Activated CD8-positive, alpha-beta memory T cell treated with anti-CD3 and anti-CD28 coated beads, Interleukin-2, amount 50 U/mL, for 1 hour (primary cell): ENCODE data around the gene CNTN4.
"Not testable (repeated sequence)": the region's sequence is repeated elsewhere in the genome, so short reads cannot be mapped to it uniquely, and the experiment has no call there.

Source experiments
- DNase-seq: peaks from one replicate; pipeline ENCODE4 v3.0.0-alpha.2; 2020; ENCODE audit errors: extremely low read depth

The CNTN4 gene

DNA sequence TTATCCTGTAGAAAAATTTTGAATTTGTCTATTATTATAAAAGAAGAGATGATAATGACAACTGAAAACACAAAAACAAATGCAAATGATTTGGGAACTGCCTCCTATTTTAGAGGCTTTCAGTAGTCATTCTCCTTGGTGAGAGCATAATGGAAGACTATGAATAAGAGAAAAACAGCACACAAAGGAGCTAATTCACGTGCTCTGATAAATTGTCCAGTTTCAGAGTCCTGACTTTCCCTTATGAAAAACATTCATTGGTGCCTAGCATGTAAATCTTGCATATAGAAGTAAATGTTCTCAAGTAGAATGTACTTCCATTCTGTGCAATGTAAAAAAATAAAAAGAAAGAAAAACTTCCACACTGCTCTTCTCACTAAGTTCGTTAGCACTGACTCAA lies 805.4 kb downstream of the CNTN4 start:
- DNase-seq, result no peak

DNA sequence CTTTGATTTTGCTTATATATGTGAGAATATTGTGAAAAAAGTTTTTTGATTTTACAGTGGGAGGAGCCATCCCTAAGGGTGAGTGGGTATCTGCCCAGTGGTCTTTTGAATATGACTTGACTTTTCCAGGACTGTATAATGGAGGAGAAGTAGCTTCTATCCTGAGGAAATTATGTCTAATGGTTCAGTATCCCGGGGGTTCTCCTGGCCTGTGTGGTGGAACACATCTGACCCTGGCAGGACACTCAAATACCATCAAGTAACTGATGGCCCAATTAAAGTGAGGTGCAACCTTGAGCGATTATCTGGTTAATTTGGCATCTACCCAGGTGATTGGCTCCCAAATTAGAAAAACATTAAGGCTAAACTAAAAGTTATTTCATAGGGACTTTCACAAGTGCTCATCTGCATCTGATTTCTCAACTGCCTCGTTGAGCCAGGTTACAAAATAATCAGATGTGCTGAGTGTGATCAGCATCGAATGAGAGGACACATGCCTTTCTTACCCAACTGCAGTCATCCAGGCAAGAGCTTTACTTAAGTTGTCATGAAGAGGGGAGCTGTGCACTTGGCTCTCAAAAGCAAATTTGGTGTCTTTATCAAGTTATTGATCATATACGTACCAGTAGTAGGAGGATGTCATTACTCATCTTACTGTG lies 810.2 kb downstream of the CNTN4 start:
- DNase-seq, result no peak

DNA sequence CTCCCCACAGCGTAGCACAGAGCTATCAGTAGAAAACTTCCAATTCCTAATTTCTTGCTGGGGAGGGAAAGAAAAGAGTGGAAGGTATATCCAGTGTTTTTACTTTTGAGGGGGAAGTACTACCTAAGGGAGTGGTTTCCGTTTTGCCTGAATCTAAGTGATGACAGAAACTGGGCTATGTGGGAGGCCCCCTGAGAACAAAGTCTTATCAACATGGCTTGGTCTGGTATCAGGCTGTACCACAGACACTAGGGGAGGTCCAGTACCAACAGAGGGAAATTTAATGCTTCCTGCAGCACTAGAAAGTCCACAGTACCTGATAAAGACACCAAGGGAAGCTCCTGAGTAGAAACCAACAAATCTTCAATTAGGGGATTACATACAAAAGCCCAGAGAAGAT lies 812.3 kb downstream of the CNTN4 start:
- no peak for DNase-seq

DNA sequence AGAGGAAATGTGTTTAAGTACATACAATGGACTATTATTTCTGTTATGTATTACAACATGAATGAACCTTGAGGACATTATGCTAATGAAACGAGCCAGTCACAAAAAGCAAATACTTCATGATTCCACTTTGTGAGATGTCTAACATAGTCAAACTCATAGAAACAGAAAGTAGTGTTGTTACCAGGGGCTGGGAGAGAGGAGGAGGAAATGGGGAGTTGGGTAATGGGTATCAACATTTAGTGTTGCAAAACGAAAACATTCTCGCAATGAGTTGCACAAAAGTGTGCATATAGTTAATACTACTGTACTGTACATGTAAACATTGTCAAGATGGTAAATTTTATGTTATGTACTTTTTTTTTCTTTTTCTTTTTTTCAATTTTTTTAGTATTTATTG lies 817.2 kb downstream of the CNTN4 start:
- DNase-seq, result no peak

DNA sequence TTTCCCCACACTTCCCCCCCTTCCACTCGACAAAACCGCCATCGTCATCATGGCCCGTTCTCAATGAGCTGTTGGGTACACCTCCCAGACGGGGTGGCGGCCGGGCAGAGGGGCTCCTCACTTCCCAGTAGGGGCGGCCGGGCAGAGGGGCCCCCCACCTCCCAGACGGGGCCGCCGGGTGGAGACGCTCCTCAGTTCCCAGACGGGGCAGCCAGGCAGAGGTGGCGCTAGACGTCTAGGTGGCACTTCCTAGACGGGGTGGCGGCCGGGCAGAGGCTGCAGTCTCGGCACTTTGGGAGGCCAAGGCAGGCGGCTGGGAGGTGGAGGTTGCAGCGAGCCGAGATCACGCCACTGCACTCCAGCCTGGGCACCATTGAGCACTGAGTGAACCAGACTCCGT lies 818.0 kb downstream of the CNTN4 start:
- not testable (repeated sequence) for DNase-seq

DNA sequence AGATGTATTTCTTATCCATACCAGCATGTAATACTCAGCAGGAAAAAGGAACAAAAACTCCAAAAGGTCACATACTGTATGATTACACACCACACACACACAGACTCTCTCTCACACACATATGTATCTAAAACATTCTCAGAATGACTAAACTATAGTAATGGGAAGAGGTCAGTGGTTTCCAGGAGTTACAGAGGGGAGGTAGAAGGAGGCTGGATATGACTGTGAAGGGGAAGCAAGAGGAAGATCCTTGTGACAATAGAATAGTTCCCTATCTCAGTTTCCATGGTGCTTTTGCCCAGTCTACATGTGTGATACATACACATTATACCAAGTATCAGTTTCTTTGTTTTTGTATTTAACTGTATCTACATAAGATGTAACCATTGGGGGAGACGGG lies 821.4 kb downstream of the CNTN4 start:
- no peak for DNase-seq

DNA sequence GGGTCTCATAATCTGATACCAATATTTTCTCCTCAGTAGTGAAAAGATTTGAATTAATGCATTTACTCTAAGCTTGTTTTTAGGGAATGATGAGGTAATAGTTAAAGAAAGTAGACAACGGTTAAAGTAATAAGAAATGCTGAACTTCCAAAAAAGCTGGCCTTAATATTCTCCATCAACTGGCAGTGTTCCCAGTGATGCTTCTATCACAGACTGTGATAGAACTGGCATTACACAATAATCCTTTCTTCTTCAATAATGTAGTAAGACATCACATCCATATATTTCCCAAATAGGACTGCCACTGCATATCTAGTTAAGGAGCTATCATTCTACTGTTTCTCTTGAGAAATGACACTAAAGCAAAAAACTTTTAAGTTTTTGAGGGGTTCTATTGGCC lies 822.8 kb downstream of the CNTN4 start:
- DNase-seq, result no peak

DNA sequence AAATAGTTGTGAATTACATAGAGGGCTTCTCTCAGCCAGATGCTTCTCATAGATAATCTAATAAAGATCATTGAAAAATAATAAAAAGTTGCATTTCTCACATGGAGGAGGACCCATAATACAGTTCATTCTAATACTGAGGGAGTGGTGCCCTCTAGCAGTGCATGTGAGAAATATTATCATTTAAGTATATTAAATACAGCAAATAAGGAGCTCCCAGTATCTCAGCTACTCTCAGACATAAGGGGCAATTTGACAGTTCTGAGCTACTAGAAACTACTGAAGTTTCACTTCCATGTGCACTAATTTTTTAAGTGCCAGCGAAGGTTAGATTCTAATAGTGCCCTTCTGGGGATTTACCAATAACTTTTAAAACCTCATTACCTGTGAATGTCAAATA lies 823.2 kb downstream of the CNTN4 start:
- no peak for DNase-seq

DNA sequence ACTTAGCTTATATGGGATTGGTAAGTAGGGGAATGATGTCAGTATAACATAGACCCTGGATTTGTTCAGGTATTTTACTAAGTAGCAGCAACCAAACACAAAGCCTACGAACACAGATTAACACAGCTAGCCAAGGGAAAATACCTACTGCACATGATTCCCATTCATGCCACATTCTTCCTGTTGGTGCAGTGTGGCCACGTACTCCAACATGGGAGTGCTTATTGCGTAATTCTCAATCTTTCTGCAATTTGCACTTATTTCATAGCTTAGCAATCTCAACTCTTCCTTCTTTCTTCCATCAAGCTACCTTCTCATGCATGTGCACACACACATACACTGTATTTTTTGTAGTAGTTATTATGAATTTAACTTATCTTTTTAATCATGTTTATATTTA lies 824.7 kb downstream of the CNTN4 start:
- DNase-seq, result no peak

DNA sequence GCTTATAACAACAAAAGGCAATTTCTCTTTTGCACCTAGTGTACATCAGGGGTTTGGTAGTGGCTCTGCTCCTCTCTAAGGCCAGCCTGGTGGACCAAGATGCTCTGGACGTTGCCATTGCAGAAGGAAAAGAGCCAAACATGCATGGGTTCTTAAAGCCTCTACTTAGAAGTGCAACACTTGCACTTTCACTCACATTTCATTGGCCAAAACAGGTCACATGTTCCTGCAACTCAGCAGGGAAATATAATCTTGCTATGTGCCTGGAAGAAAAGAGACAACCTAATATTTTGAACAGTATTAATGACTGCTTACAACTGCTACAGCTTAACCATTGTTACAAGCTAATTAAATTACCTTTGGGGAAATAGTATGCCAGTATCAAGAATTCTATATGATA lies 828.6 kb downstream of the CNTN4 start:
- no peak for DNase-seq

DNA sequence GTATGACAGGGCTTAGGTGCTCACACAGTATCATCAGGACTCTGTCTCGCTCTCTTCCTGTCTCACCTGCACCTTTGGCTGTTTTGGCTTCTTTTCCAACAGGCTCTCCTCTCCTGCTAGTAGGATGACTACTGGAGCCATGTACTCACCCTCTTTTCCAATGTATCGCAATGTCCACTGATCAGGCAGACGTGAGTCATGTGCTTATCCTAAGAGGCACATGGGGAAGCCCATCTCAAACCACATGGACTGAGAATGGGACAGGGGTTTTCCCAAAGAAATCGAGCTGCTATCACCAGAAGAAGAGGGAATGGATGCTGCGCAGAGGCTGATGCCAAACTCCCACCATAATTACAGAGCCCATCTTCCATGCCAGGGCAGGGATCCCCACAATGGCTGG lies 830.9 kb downstream of the CNTN4 start:
- DNase-seq, result no peak

DNA sequence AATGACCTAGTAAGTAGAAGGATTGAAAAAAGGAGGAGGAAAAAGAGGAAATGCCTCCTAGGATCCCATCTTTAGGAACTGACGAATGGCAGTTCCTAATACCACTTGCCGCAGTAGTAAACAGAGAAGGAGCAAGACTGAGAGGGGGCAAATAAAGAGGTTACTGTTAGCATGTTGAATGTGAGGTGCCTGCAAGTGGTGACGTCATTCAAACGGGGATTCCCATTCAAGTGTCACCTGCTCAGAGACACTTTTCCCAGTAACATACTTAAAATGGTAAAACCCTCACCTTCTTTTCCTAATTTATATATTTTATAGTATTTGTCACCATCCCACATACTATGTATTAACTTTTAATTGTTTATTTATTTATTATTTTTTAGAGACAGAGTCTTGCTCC lies 832.6 kb downstream of the CNTN4 start:
- DNase-seq, result no peak

DNA sequence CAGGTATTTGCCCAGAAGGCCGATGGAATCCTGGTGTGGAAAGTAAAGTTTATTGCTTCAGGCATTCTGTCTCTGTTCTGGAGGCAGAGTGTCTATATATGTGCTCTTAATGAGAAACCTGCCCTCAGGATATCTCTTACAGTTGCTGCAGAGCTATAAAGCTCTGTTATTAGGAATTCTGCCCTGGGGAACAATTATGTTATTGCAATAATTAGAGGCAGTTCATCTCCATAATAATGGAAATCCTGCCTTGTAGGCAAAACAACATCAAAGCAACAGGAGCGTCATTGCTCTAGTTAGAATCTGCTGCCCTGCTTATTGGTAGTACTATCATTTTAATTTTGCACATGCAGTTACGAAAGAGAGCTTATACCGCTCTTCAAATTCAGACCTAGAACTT lies 835.9 kb downstream of the CNTN4 start:
- no peak for DNase-seq

DNA sequence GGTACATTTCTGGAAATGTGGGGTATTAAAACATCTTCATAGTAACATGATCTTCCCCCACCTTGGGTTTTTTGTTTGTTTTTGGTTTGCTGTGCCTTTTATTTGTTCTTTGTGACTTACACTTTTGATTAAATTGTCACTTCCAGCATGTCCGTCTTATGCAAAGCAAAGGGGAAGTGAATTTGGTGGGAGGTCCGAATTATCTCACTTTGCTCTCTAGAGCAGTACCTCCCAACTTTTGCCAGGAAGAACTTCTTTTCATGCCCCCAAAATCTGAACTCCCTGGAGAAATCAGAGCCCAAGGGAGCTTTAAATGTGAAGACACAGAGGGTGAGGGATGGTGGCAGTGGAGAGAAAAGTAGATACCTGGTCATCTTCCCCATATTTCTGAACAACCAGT lies 838.4 kb downstream of the CNTN4 start:
- no peak for DNase-seq

DNA sequence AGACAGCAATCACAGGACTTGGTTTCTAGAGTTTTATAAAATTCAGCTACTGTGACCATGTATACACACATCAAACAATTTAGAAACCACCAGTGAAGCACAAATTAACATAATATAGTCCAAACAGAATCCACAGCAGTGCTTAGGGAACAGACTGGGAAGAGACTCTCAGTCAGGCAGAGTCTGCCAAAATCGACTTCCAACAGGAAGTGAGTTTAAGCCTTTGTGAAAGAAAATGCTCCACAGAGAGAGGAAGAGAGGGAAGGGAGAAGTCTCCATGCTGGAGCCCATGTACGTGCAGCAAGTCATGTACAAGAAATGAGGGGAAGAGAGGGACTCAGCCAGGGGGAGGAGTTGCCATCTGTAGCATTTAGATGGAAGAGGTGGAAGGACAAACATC lies 838.9 kb downstream of the CNTN4 start:
- DNase-seq, result no peak

DNA sequence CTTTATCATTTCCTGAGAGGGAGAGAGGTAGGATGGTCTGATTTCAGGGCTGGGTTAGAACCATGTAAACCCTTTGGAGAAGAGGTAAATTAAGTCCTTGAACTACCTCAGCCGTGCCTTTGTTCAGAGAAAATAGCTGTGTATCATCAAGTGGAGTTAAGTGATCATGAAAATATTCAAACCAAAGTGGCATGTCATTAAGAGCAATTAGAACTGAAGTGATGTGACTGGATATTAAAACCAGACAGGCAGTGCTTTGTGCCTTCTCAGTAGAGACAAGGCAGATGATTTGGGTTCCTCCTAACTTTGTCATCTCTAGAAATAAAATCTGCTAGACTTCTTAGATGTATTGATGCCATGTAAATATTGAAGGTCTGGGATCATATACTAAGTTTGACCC lies 840.0 kb downstream of the CNTN4 start:
- DNase-seq, result no peak

DNA sequence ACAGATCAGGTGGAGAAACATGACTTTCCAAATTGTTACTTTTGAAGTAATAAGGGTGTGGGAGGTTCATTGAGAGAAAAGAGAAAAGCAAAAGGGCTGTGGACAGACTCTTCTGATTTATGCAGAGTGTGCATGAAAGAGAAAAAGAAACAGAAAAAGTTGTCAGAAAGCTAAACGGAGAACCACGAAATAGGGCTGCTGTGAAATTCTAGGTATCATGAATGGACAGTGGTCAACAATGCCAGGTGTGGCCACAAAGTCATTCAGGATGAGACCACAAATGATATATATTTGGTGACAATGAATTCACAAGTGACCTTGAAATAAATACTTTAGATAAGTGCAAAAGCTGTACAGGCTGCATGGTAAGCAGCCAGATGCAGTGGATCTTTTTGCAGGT lies 841.4 kb downstream of the CNTN4 start:
- no peak for DNase-seq

DNA sequence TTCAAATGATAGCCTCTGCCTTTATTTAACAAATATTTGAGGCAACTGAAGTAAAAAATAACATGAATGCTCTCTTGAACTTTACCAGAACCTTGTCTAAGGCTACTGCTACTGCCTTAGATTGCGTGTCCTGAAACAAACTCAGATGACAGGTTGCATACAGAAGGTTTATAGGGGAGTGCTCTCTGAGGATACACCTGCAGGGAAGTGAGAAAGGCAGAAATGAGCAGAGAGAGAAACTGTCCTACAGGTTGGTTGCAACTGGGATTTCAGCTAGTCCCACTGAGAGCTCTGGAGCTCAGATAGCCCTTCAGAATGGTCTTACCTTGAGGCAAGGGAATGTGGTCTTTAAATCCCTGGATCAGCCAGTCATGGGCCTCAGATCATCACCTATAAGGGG lies 846.0 kb downstream of the CNTN4 start:
- DNase-seq, result no peak

DNA sequence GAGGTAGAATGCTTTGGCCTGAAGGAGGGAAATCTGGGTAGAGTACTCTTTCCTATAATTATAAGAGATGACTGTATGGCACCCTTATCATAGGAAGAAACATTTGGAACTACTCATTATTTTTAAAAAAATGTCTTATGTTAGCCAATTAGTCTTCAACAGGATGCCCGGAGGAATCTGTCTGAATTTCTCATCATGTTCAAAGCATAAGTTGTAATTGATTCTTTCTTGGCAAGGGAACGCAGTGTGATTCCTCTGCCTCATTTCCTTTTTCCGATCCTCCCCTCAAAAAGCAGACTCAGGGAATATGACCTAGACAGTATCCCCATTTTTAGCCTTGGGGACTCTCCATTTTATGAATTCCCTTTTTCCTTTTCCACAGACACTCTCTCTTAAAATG lies 846.5 kb downstream of the CNTN4 start:
- no peak for DNase-seq

DNA sequence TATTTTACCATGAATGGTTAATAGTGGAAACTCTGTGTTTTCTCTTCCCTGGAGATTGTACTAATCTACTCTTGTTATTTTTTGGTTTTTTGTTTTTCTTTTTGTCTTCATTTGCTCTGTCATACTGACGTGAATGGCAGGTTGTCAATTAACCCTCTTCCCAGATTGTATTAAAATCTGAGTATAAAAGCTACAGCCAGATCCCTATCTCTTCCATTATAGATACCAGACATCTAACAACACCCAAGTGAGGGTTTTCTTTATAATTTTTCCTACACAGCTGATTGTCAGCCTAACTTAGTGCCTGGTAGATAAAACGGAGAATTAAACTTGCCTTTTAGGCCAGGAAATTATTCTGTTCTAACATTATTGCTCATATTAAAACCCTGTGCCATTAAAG lies 848.9 kb downstream of the CNTN4 start:
- no peak for DNase-seq

DNA sequence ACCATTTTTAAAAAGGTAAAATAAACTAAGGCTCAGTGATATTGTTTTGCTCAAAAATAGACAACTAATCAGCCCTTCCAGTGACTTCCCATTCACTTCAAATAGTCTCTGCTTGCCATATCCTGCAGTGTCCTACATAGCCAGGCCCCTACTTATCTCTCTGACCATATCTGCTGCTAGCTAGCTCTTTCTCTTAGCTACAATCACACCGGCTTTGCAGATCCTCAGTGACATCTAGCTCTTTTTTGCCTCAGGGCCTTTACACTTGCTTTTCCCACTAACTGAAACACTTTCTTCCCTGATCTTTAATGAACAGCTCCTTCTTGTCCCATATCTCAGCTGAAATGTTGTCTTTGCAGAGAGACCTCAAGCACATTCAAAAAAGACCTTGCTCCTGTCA lies 850.2 kb downstream of the CNTN4 start:
- DNase-seq, result no peak

DNA sequence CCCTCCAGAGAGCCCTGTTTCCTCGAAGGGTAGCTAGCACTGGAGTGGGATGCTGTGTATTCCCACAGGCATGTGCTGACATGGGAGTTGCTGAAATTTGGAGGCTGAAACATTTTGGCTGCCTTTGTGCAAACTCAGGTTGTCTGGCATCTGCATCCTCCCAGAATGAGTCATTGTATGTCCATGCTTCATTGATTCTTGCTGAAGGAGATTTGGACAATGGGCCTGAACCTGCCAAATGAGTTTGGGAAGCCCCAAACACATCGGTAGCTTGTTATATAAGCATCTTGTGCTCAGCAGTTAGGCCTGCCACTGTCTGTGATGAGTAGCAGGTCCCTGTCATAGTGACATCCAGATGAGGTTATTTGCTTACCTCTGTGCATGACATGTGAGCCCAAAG lies 851.5 kb downstream of the CNTN4 start:
- DNase-seq, result no peak

DNA sequence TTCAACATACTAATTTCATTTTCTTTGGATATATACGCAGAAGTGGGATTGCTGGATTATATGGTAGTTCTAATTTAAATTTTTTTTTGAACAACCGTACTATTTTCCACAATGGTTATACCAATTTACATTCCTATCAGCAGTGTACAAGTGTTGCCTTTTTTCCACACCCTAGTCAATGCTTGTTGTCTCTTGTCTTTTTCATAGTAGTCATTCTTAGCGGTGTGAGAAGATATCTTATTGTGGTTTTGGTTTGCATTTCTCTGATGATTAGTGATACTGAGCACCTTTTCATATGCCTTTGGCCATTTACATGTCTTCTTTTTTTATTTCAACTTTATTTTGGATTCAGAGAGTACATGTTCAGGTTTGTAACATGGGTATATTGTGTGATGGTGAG lies 858.4 kb downstream of the CNTN4 start:
- no peak for DNase-seq

DNA sequence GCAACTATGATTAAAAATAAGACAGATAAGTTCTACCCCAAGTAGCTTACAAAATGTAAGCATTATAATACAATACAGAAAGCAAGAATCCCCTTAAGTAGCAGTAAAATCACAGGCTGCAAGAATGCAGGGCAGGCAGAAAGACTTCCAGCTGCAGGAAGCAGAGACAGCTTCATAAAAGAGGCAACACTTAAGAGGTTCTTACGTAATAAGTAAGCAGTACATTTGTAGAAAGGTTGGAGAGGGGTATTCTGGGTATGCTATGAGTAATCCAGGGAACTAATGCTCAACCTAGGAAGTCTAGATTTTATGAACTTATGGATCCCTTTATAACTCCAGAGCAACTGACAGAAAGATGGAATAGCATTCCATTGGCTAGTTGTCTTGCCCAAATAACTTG lies 859.9 kb downstream of the CNTN4 start:
- no peak for DNase-seq

DNA sequence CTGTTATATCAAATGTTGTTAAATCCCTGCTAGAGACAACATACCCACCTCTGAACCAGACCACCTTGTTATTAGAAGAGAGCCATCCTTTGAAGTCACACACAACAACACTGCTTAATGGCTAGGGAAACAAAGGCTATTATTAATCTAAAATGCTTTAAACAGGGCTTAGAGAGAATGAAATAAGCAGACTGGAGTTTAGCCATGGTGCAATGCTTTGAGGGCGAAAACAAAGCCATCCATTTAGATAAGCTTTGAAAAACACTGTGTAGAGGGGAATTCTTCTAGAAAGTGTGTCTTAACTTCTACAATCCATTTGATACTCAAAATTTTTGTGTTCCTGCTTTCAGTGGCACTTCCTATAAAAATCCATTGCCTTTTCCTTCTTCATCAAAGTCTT lies 862.9 kb downstream of the CNTN4 start:
- DNase-seq, result no peak
